Keratinocyte (primary cell): Measurements from ENCODE around the gene NUMB. TPM values are rescaled to one million over a fixed set of nuclear protein-coding genes. Genes with fewer than 3 reads are reported as not detected.

ENCODE experiments used
- DNase-seq: peaks from one replicate; pipeline ENCODE4 v3.0.0-alpha.2; 2011; ENCODE audit warnings: low read depth, missing footprints, low spot score
- FAIRE-seq: peaks from 2 replicates; lab custom pipeline; 2011; peaks lifted over from hg19 to GRCh38; lab: Jason Lieb, UNC
- H2AFZ ChIP-seq: 2 replicates; pipeline ENCODE4 v1.6.0; 2012; ENCODE audit warnings: low read length, control low read depth, inconsistent platforms; ENCODE audit not compliant: control insufficient read depth
- H3K27ac ChIP-seq: 2 replicates; pipeline ENCODE4 v1.5.1; 2011; ENCODE audit warnings: low read length; ENCODE audit not compliant: control insufficient read depth, insufficient read depth
- H3K27me3 ChIP-seq: 3 replicates; pipeline ENCODE4 v1.6.0; 2011; ENCODE audit warnings: low read length; ENCODE audit not compliant: control insufficient read depth, insufficient read depth; ENCODE audit errors: extremely low read depth
- H3K36me3 ChIP-seq, 2 experiments: 2 replicates in 1 of 2; 3 replicates in 1 of 2; pipeline ENCODE4 v1.5.1; 2011; ENCODE audit warnings: low read length in 2 of 2, mild to moderate bottlenecking in 1 of 2; ENCODE audit not compliant: control insufficient read depth in 2 of 2, insufficient read depth in 2 of 2; ENCODE audit errors: extremely low read depth in 1 of 2
- H3K4me1 ChIP-seq: 3 replicates; pipeline ENCODE4 v1.5.1; 2011; ENCODE audit warnings: low read length; ENCODE audit not compliant: control insufficient read depth, insufficient read depth; ENCODE audit errors: extremely low read depth
- H3K4me2 ChIP-seq: 3 replicates; pipeline ENCODE4 v1.6.0; 2011; ENCODE audit warnings: low read depth, low read length; ENCODE audit not compliant: control insufficient read depth, insufficient read depth; ENCODE audit errors: extremely low read depth
- H3K4me3 ChIP-seq, 3 experiments: fragments of 200-600 bp in 1 of 3; sonication (generic) in 1 of 3; 2 replicates in 2 of 3; 3 replicates in 1 of 3; pipeline ENCODE4 v1.5.1; 2011 to 2016; ENCODE audit warnings: low read length in 3 of 3, mild to moderate bottlenecking in 3 of 3, control low read depth in 2 of 3, inconsistent platforms in 1 of 3, low read depth in 1 of 3, mixed read lengths in 1 of 3, mixed run types in 1 of 3, moderate library complexity in 1 of 3; ENCODE audit not compliant: control insufficient read depth in 2 of 3, insufficient read depth in 2 of 3; ENCODE audit errors: extremely low read depth in 1 of 3
- H3K79me2 ChIP-seq: 2 replicates; pipeline ENCODE4 v1.6.0; 2012; ENCODE audit warnings: low read length; ENCODE audit not compliant: control insufficient read depth, insufficient read depth
- H3K9ac ChIP-seq: 3 replicates; pipeline ENCODE4 v1.6.0; 2011; ENCODE audit warnings: low read length; ENCODE audit not compliant: control insufficient read depth, insufficient read depth; ENCODE audit errors: extremely low read depth
- H3K9me1 ChIP-seq: 3 replicates; pipeline ENCODE4 v1.6.0; 2011; ENCODE audit warnings: low read length; ENCODE audit not compliant: control insufficient read depth, insufficient read depth; ENCODE audit errors: extremely low read depth
- H3K9me3 ChIP-seq: 2 replicates; pipeline ENCODE4 v1.5.1; 2012; ENCODE audit warnings: low read depth, low read length; ENCODE audit not compliant: control insufficient read depth
- H4K20me1 ChIP-seq: 3 replicates; pipeline ENCODE4 v1.6.0; 2011; ENCODE audit warnings: low read length; ENCODE audit not compliant: control insufficient read depth, insufficient read depth; ENCODE audit errors: extremely low read depth
- EZH2 ChIP-seq: IDR thresholded peaks from one replicate; pipeline ENCODE4 v1.6.1; 2012; ENCODE audit warnings: inconsistent platforms, mild to moderate bottlenecking, low read length, moderate library complexity
- dilution Hi-C: fragments of 300-500 bp; cut with MboI; formaldehyde crosslinking; loops from one replicate; pipeline ENCODE4 v1.7.0; 2020; ENCODE audit warnings: low sequenced_read_pairs; ENCODE audit not compliant: extremely low pct_ligation_motif_present
- polyA plus RNA-seq, 5 experiments: library from polyadenylated mRNA; depleted of rRNA in 3 of 5; stranded (reverse) in 3 of 5; stranded (forward) in 1 of 5; unstranded in 1 of 5; fragments of >200 nt; gene quantifications; 1 replicate in 1 of 5; 2 replicates in 3 of 5; 3 replicates in 1 of 5; pipeline versions ENCODE4 v1.2.1 to v1.2.3, GENCODE V29; 2011 to 2012; ENCODE audit warnings: missing spikeins in 2 of 5, low read depth in 1 of 5, low replicate concordance in 1 of 5
- TF ChIP-seq, protein P1 (sequence below), 3 experiments: IDR thresholded peaks in 1 of 3; conservative IDR thresholded peaks in 1 of 3; optimal IDR thresholded peaks in 1 of 3; 2 replicates in 2 of 3; 3 replicates in 1 of 3; pipeline versions ENCODE3 to v1.5.1; 2011; ENCODE audit warnings: low read length in 3 of 3, mild to moderate bottlenecking in 3 of 3, moderate library complexity in 2 of 3, control low read depth in 1 of 3, inconsistent platforms in 1 of 3; ENCODE audit not compliant: insufficient read depth in 2 of 3; ENCODE audit errors: extremely low read depth in 1 of 3

Gene NUMB
- polyA plus RNA-seq, 1 donor (not counting 4 experiments of a cell fraction or from before 2014, with no cell fraction given) = 110 TPM

DNA sequence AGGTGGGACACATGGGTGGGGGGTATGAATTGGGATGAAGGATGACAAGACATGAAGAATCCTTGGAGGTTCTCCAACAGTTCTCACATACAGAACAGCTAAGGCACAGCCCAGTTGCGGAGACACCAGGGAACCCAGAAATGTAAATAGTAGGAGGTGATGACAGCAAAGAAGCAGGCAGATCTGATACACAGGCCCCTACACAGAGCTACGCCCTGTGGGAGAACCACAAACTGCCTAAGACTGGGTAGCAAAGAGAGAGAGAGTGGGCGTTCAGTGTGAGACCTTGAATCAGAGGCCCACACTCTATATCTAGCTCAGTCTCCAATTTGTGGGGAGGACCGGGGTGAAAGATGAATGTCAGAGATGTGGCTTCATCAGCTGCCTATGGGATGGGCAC lies 9.5 kb upstream of the NUMB start:
- DNase-seq = no peak
- no peaks in the 10 kb centered on the region for H3K9me3 ChIP-seq
- no peaks in the 10 kb centered on the region for H3K27me3 ChIP-seq
- no peaks in the 10 kb centered on the region for H4K20me1 ChIP-seq
- TF ChIP-seq, protein P1, sequence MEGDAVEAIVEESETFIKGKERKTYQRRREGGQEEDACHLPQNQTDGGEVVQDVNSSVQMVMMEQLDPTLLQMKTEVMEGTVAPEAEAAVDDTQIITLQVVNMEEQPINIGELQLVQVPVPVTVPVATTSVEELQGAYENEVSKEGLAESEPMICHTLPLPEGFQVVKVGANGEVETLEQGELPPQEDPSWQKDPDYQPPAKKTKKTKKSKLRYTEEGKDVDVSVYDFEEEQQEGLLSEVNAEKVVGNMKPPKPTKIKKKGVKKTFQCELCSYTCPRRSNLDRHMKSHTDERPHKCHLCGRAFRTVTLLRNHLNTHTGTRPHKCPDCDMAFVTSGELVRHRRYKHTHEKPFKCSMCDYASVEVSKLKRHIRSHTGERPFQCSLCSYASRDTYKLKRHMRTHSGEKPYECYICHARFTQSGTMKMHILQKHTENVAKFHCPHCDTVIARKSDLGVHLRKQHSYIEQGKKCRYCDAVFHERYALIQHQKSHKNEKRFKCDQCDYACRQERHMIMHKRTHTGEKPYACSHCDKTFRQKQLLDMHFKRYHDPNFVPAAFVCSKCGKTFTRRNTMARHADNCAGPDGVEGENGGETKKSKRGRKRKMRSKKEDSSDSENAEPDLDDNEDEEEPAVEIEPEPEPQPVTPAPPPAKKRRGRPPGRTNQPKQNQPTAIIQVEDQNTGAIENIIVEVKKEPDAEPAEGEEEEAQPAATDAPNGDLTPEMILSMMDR (optimal IDR thresholded peaks at IDR 0.05 in 1 of 3, IDR thresholded peaks at IDR 0.05 in 1 of 3, conservative IDR thresholded peaks at IDR 0.05 in 1 of 3; ENCODE audit: extremely low read depth in 1 of 3, insufficient read depth in 2 of 3, low read length in 3 of 3) = no peak
- TF ChIP-seq EZH2 = no peak
- peaks cover 10% of the 10 kb centered on the region for H3K4me1 ChIP-seq
- H2AFZ ChIP-seq = no peak overlapping the region
- no peak for FAIRE-seq
- no peak overlapping the region for H3K27ac ChIP-seq
- no peaks in the 10 kb centered on the region for H3K79me2 ChIP-seq
- H3K4me3 ChIP-seq = no peak overlapping the region
- no peak overlapping the region for H3K4me2 ChIP-seq
- dilution Hi-C loops = no loop called here
- H3K36me3 ChIP-seq = no peaks in the 10 kb centered on the region
- H3K9ac ChIP-seq = no peak overlapping the region
- H3K9me1 ChIP-seq = no peaks in the 10 kb centered on the region

DNA sequence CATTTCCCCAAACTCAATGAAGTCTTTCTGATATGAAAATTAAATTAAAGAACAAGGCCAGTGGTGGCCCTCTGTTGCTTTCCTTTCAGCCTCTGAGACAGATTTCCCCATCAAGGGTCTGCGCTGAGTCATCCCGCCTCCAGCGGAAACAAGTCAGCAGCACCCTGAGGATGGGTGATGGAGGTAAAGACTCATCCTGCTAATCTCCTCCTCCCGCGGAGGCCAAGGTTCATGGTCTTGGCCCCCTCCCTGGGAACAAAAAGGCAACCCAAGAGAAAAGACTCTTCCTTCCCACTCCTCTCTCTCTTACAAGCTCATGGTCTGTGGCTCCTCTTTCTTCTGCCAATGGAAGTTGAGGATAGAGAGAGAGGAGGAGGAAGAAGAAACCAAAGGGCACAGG lies 9.0 kb upstream of the NUMB start:
- no peaks in the 10 kb centered on the region for H3K36me3 ChIP-seq
- peaks cover 14% of the 10 kb centered on the region for H3K4me1 ChIP-seq
- H3K9ac ChIP-seq = no peak overlapping the region
- no peak for TF ChIP-seq EZH2
- TF ChIP-seq, protein P1 (optimal IDR thresholded peaks at IDR 0.05 in 1 of 3, IDR thresholded peaks at IDR 0.05 in 1 of 3, conservative IDR thresholded peaks at IDR 0.05 in 1 of 3; ENCODE audit: extremely low read depth in 1 of 3, insufficient read depth in 2 of 3, low read length in 3 of 3) = no peak
- no peak overlapping the region for H3K27ac ChIP-seq
- no peaks in the 10 kb centered on the region for H3K9me3 ChIP-seq
- no peak overlapping the region for H2AFZ ChIP-seq
- H4K20me1 ChIP-seq = no peaks in the 10 kb centered on the region
- FAIRE-seq = no peak
- dilution Hi-C loops = no loop called here
- no peak overlapping the region for H3K4me3 ChIP-seq
- H3K9me1 ChIP-seq = no peaks in the 10 kb centered on the region
- DNase-seq = no peak
- no peaks in the 10 kb centered on the region for H3K27me3 ChIP-seq
- H3K4me2 ChIP-seq = no peak overlapping the region
- no peaks in the 10 kb centered on the region for H3K79me2 ChIP-seq
